HG03039 (cell line): Measurements from ENCODE around the gene CFAP61.
"Not testable (repeated sequence)": the region's sequence is repeated elsewhere in the genome, so short reads cannot be mapped to it uniquely, and the experiment has no call there.

Experiments
- ATAC-seq: cut with Tn5 transposase; IDR thresholded peaks from one replicate; pipeline ENCODE4 v1.9.1; 2021; ENCODE audit warnings: mild to moderate bottlenecking, moderate library complexity; ENCODE audit not compliant: unreplicated experiment

CFAP61 gene, protein sequence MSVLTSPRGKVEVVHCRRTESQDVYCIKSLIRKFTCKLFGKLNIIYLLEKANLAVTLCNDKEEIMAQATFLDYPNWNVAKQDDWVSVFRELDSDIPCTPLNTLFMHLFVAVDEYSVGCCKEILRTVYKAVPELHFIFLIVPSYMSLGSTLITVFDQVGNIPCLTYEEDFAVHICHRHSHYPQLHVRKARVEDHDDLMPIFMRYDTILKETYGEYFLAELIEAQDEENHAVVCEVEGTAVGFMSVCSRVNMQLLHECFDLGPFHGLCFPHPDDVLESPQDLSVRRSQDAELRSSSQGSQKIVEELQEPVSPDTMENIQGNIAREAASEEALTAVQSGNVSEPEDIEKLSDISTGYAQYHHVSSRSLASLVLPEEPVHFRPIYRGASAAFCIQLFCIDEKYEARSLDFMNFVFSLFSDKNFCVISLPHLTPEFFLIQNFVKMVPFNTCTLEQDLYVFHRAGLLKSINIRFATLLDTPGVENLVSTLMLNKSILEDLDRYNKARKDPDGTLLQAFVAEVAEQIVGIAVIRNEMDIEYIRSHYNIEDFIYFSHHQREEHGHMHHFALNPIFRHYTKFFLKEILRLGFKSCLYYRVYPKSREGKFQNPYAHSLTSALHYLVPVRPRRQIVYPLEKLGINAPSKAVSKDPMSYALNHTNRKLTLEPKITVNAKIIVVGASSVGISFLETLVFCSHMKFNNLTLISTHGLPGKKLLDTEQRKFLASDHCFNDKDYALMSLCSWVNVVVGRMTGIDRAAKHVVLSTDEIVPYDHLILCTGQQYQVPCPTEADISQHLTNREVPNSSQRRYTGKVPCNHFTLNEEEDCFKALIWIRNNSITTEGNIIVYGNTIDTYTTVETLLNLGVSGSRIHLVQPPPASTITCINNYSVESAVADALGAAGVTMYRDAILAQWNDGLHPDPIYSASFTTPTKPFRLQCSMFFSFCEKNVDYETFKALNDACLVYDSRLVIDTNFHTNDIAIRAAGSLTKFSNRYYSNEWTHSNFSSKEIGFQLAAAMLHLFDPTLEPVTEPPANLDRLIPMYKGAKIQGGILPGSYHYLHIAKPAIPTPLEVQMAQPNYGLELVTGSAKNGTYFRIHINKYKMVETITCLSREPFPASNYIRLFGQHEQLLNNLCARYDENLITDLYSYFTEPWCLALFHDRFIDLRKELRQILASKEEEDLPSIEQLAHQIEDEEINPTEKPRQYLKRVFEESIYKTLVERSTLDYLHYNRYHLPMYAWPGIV

DNA sequence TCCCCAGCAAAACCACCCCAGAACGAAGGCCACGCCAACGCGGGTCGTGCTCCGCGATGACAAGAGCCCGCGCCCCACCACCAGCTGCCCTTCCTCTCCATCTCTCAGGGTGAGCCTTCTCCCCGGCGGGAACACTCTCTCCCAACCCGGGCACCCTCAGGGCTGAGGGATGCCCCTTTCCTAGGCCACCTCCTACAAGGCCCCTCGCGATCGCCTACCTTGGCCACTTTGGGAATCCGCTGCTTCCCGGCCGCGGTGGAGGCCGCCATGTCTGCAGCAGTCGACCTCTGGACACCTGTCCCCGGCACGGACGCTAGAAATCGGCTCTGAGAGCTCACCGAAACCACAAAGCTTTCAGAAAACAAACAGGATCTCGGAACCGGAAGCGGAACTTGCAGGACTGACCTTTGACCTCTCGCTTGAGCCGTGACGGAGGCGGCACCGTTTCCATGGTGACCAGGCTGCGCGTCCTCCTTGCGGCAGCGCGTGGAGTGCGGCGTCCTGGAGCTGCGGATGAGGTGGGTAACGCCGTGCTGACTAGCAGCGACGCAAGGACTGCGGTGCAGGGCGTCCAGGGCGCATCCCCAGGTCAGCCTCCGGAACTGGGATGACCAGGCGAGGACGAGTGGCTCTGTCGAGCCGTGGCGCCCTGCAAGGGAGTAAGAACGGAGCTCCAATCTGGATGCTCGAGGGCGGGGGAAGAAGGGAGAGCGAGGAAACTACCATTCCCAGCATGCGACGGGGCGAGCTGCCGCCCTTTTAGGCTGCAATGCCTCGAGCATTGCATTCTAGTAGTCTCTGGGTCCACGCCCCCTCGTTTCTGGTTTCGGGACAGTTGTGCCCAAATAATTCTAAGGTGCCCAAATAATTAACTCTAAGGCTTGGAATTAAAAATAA, at the start of gene CFAP61, which contains the start of gene CRNKL1:
CFAP61 (plus strand) TSS at position 459 of the 897 bp plus-strand sequence. CDS start 4,122 bp downstream, outside the sequence.
CRNKL1 (minus strand) TSS at position 393 of the 897 bp plus-strand sequence; CDS start at position 269, 124 bp downstream.
- ATAC-seq: peak; percentile 95

- no peak for ATAC-seq
Observed at GRCh38 chr20:20003031-20003954, 49.0 kb upstream of the CFAP61 start.

DNA sequence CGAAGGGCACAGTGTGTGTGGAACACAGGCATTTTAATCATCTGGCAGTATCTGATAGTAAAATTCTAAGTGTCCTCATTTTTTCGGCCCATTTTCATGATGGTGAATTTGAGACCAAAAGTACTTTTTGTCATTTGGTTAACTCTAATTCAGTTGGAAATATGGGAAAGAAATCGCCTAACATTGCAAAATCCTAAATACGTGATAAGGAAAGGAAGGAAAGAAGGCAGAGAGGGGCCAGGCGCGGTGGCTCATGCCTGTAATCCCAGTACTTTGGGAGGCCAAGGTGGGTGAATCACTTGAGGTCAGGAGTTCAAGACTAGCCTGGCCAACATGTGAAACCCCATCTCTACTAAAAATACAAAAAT, 48.4 kb upstream of the CFAP61 start:
- not testable (repeated sequence) for ATAC-seq

- ATAC-seq: no peak
Observed at GRCh38 chr20:20005342-20005741, 47.0 kb upstream of the CFAP61 start.

DNA sequence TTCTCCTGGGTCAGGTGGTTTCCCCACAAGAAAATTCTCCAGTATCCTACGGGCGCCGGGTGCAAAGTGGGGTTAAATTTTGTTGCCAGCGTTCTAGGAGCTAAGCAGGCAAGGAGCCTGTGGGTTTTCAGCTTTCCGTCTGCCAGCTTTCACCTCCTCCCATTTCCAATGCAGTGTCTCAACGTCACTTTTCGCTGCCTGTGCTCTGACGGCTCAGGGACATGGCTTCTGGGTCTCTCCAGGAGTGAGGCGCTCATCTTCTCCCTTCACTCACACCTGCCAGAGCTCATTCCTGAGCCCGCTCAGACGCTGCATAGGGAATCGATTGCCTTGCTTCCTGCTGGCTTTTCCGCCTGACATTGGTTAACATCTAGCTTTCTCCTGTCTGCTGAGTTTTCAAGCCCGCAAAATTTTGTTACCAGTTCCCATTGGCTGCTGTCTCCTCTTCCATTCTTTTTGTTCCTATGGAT, 42.5 kb upstream of the CFAP61 start:
- no peak for ATAC-seq

DNA sequence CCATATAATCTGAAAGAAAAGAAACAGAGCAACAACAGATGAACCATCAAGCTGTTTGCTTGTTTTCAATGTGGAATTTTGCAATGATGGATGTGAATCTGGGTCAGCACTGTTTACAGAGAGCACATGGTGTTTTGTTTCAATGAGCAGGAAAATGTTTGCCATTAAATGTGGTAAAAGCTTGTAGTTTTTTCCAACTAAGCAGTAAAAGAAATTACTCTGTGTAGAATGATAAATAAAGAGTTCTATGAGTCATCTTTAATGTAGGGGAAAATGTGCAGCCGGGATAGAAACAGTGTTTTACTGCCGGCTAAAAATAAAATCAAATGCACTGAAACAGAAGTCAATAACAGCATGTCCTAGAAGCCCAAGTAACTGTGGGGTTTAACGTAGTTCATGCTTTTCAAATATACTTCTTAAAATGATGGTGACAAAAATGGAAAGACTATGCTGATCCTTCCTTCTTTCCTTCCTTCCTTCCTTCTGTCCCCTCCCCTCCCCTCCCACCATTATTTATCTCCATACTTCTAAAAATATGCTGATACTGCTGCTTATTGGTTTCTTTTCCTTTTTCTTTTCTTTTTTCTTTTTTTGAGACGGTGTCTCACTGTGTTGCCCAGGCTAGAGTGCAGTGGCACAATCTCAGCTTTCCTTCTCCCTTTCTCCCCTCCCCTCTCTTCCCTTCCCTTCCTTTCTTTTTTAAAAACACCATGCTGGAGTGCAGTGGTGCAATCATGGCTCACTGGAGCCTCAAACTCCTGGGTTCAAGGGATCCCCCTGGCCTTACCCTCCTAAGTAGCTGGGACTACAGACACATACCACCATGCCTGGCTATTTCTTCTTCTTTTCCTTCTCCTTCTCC, 41.5 kb upstream of the CFAP61 start:
- no peak for ATAC-seq

- ATAC-seq: no peak
Observed at GRCh38 chr20:20012541-20012940, 39.8 kb upstream of the CFAP61 start.

DNA sequence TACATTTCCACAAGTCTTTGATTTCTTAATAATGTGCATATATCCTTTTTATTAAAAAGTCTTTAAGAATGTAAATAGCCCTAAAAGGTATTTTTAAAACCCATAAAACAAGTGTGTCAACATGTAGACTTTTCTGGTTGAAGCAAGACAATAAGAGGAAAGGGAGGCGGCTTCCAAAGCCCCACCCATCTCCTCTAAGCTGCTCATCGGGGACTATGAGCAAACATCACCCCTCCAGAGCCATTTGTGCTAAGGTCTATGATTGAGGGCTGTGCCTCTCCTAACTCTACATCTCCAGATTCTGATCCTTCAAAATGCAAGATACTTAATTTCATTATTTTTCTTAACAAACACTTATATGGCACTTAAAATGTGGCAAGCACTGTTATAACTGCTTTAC, 37.7 kb upstream of the CFAP61 start:
- no peak for ATAC-seq

DNA sequence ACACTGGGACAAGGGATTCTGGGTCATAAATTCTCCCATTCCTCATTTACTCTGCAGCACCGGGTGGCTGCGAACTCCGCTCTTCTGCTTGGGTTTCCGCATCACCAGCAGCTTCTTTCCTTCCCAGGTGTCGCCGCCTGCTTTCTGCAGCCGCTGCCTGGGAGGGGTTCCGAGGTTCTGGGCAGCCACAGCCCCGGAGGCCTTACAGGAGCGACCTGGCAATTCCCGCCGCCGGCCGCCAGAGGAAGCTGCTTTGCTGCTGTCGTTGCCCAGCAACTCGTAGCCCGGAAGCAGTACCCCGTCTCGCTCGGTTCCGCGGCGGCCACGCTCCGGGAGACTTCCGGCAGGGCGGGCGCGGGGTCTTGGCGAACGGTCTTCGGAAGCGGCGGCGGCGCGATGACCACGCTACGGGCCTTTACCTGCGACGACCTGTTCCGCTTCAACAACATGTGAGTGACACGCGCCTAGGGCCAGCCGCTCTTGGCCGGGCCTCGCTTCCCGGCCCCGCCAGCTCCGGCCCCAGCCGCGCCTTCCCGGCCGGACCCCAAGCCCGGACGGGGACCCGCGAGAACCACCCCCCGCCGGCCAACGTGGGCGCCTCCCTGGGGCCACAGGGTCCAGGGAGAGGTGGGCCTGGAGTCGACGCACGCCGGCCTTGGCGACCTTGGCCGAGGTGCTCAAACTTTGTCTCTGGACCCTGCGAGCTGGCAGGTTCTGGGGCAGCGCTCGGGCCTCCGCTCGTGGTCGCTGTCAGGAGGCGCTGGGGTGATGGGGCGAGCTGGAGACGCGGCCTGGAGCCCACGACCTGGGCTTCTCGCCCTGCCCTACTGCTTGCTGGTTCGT, 35.1 kb upstream of the CFAP61 start, which contains the start of gene NAA20:
NAA20 (plus strand) TSS at position 362 of the 843 bp plus-strand sequence; CDS start at position 397, 35 bp downstream.
- ATAC-seq: peak; percentile 98

DNA sequence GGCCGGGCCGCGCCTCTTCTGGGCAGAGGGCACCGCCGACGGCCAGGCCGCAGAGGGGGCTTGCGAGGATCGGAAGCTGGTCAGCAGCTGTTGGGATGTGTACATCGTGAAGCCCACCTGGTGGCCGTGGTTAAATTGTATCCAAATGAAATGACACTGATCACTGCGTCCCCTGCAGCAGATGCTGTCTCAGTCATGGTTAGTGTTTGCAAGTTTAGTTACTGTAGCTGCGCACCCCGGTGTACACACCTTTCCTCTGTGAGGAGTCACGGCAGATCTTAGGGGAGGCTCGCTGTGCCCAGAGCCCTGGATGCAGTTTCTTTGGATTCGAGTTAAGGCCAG, 34.5 kb upstream of the CFAP61 start:
- ATAC-seq: no peak

DNA sequence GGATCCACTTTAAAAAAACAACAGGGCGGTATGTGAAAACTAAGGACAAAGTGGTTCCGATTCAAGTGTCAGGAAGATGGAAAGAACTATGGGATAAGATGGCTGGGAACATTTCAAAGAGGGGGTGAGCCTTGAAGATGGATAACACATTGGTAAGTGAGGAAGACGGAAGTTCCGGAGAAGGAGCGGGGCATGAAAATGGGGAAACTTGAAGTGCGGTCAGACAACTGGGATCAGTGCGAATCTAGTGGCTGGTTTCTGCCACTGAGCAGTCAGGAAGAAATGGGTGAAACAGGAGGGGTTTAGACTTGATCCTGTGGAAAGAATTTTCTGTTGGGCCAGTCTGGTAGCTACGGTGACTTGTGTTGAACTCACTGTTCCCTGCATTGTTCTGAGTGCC, 34.0 kb upstream of the CFAP61 start:
- no peak for ATAC-seq

GRCh38 chr20:20019123-20019522, 33.2 kb upstream of the CFAP61 start:
- no peak for ATAC-seq

- ATAC-seq: no peak
Observed at GRCh38 chr20:20020908-20021307, 31.4 kb upstream of the CFAP61 start.

DNA sequence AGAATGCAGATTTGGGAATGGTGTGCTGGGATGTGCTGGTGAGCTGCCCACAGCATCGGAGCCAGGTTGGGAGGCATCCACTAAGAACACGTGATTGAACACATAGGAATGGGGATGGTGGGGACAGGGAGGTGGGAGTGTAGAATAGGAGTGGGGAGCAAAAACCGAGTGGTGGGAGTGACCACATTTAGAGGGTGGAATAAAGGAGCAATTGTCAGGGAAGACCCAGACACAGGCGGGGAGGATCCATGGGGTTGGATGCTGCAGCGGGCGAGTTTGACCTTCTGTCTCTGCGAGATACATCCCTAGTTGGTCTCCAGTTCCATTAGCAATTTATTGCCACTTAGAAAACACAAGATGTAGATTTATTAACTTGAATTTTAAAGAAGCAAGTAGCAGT, 30.5 kb upstream of the CFAP61 start:
- ATAC-seq: no peak

DNA sequence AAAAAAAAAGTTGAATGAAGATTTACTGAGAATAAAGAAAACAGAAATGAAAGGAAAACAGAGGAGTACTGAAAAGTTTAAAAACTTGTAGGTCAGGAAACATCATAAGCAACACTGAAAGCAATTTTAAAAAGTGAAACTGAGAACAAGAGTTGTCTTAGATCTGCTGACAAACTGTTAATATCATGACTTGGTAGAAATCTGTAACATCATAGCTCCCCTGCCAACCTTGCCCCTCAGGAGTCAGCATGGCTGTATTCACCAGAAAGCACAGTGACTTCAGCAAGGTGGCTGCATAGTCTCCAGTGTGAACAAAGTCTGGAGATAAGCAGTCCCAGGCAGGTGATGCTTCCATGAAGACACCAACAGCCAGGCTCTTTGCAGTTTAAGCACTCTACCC, 29.8 kb upstream of the CFAP61 start:
- peak; percentile 52 for ATAC-seq

- ATAC-seq: no peak
Observed at GRCh38 chr20:20023395-20023794, 28.9 kb upstream of the CFAP61 start.

DNA sequence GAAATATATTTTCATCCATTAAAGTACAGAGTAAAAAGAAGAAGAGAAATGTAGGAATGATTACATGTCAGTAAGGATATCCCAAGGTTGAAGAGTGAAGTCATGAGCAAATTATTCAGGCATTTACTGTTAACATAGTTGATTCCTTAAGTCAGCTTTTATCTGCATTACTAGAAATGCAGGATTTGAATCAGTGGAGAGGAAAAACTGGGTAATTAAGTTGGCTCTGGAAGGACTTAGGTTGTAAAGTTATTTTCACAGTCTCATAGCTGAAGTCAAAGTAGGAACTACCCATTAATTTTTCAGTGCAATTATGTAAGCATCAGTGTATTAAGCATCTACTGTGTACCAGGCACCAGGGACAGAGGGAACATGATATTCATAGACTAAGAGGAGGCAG, 27.4 kb upstream of the CFAP61 start:
- ATAC-seq: no peak
